Stimulated activated CD8-positive, alpha-beta memory T cell treated with anti-CD3 and anti-CD28 coated beads, Interleukin-15, amount 100 ng/mL, for 4 hours (primary cell): ENCODE results near the gene YARS1.
A peak's percentile ranks its signal among the peaks of the same experiment; 100 is the strongest.

Experiments
- DNase-seq, 2 donors: peaks; one replicate each; pipeline ENCODE4 v3.0.0-alpha.2; 2020; ENCODE audit warnings: low read depth in 2 of 2

The YARS1 gene

GRCh38 chr1:32780628-32781234 lies 36.4 kb downstream of the YARS1 start:
- no peak for DNase-seq

GRCh38 chr1:32780005-32780404 lies 37.2 kb downstream of the YARS1 start:
- no peak for DNase-seq

GRCh38 chr1:32779242-32779641 lies 37.9 kb downstream of the YARS1 start:
- DNase-seq: no peak

DNA sequence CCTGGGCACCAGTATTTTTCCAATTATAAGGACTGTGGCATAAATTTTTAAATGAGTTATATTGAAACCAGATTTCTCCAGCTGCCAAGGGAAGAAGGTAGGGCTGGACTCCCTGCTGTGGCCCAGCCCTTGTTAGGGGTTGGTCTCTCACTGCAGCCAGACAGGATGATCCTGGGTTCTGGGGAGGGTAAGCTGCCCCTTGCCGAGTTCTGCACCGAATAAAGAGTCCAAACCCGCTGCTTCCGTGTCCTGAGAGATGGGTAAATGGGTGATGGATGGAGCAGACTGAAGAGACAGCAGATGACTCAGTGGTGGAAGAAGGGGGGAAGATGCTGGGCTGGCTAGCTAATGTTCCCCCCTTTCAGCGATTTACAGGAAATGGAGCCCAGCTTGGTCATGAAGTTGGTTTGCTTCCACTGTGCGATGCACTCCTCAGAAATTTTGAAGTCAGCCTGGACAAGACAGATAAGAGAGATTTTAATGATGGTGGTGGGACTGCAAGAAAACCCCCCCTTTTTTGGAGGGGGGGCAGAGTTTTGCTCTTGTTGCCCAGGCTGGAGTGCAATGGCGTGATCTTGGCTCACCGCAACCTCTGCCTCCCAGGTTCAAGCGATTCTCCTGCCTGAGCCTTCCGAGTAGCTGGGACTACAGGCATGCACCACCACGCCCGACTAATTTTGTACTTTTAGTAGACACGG lies 41.4 kb downstream of the YARS1 start:
- no peak for DNase-seq

- no peak for DNase-seq
Observed at GRCh38 chr1:32774950-32775634, 42.1 kb downstream of the YARS1 start.

- no peak for DNase-seq
Observed at GRCh38 chr1:32774464-32774808, 42.7 kb downstream of the YARS1 start.

DNA sequence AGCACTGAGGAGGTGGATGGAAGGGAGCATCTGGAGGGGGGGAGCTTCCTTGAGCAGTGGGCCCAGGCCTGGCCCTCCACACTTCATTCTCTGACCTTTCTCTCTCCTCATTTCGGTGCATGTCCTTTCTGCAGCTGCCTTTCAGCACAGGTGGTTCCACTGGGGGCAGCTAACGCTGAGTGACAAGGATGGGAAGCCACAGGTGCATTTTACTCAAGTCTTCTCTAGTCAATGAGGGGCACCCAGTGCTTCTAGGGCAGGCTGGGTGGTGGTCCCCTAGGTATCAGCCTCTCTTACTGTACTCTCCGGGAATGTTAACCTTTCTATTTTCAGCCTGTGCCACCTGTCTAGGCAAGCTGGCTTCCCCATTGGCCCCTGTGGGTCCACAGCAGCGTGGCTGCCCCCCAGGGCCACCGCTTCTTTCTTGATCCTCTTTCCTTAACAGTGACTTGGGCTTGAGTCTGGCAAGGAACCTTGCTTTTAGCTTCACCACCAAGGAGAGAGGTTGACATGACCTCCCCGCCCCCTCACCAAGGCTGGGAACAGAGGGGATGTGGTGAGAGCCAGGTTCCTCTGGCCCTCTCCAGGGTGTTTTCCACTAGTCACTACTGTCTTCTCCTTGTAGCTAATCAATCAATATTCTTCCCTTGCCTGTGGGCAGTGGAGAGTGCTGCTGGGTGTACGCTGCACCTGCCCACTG lies 43.2 kb downstream of the YARS1 start:
- DNase-seq: no peak

DNA sequence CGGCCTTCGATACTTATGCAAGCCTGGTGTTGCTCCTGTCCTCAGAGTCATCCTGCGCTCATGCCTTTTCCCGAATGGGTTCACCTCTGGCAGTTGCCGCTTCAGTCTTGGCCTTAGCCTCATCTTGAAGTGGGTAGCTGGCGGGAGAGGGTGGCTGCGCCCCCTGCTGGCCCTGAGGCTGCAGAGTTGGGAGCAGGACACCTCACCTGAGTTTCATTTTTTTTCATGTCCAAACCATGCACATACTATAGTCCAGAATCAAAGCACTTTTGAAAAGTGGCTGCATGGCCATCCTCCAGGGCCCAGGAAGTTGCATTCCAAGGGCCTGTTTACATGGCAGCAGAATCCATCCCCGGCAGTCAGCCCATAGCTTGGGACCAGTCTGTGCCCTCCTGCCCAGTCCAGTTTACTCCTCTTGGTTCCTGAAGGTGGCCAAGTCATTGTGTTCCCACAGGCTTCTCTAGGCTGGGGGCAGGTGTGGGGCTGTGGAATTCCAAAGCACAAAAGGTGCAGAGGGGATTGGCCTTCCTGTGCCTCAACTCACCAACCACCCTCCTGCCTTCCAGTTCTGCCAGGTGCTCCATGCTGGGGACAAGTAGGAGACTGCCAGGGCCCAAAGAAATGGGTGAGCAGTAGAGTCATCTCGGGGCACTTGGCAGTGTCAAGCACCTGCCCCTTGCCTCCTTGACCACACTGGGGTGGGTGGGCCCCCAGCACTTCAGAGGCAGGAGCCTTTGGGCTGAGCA lies 44.0 kb downstream of the YARS1 start:
- DNase-seq: peak; percentile 28 to 36

DNA sequence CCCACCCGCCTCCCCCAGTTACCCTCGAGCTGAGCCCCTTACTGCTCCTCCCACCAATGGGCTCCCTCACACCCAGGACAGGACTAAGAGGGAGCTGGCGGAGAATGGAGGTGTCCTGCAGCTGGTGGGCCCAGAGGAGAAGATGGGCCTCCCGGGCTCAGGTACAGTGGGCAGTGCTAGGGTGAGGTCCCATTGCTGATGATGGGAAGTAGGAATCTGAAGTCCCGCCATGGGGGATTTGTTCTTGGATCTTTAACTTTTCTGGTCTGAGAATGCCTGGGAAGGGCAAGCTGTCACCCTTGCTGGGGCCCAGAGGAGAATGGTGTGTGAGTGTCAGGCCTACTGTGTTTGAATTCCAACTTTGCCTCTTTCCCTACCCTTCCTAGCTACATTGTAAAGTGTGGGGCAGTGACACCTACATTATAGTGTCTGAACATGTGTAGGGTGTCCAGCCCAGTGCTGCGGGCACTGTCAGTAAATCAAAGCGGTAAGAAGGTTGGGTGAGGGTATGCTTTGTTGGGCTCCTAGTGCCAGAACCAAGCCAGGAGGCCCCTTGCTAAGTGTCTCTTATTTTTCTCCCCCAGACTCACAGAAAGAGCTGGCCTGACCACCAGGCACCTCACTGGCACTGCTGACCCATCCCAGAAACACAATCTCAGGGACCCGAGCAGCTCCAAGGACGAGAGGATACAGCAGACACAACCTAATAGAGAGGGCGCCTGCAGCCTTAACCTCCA lies 44.7 kb downstream of the YARS1 start:
- no peak for DNase-seq

GRCh38 chr1:32771561-32772280 lies 45.4 kb downstream of the YARS1 start:
- DNase-seq: no peak

DNA sequence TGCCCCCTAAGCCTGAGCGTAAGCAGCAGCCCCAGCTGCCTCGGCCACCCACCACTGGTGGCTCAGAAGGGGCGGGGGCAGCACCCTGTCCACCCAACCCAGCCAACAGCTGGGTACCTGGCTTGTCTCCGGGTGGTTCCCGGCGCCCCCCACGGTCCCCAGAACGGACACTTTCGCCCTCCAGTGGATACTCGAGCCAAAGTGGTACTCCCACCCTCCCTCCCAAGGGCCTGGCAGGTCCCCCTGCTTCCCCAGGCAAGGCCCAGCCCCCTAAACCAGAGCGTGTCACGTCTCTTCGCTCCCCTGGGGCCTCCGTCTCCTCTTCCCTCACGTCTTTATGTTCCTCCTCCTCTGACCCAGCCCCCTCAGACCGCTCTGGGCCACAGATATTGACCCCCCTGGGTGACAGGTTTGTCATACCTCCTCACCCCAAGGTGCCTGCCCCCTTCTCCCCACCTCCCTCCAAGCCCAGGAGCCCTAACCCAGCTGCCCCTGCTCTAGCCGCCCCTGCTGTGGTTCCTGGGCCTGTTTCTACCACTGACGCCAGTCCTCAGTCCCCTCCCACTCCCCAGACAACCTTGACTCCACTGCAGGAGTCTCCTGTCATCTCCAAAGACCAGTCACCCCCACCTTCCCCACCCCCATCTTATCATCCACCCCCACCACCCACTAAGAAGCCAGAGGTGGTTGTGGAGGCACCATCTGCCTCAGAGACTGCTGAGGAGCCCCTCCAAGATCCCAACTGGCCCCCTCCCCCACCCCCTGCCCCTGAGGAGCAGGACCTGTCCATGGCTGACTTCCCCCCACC lies 46.2 kb downstream of the YARS1 start:
- DNase-seq: no peak

GRCh38 chr1:32770221-32770731 lies 46.9 kb downstream of the YARS1 start:
- no peak for DNase-seq

- no peak for DNase-seq
Observed at GRCh38 chr1:32769524-32770220, 47.5 kb downstream of the YARS1 start.

- no peak for DNase-seq
Observed at GRCh38 chr1:32768110-32768850, 48.9 kb downstream of the YARS1 start.

DNA sequence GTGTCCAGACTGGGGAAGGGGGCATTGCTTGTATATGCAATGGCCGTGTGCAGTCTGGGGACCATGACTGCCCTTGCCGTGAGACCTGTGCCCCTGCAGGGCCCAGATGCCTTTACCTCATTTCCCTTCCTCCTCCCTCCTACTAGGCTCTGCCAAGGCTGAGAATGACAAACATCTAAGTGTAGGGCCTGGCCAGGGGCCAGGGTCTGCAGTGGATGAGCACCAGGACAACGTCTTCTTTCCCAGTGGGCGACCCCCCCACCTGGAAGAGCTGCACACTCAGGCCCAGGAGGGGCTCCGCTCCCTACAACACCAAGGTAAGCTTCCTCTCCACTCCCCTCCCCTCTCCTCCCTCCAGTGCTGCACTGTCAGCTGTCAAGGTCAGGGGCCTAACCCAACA lies 49.5 kb downstream of the YARS1 start:
- DNase-seq: no peak

- no peak for DNase-seq
Observed at GRCh38 chr1:32767156-32767555, 50.0 kb downstream of the YARS1 start.

DNA sequence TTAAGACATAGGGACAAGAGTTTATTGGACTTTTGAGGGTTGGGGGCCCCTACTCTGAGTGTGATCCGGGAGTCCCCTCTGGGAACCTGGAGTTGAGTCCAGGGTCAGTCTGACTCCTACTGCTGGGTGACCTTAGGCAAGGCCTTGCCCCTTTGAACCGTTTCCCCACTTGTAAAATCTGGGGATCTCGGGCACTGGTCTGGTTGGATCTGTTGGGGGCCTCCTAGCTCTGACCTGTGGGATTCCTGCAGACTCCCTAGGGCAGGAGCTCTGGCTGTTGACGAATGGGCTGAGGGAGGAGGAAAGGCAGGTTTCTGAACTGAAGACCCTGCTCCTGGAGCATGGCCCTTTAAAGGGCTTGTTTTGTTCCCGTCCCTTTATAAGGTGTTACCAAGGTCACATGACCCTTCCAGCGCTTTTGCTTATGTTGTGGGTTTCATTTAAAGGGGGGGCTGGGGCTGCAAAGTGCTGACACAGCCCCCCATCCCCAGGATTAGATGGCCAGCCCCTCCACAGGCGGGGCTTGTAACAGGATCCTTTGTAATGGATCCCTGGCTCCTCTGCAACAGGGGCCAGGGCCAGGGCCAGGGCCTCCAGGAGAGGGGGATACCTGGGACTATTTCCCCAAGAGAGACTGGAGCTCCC lies 50.7 kb downstream of the YARS1 start:
- DNase-seq: no peak
